OCI-LY7 (cell line): ENCODE data around the gene DOK3. TPM values are rescaled to one million over a fixed set of nuclear protein-coding genes. Genes with fewer than 3 reads are reported as not detected.

ENCODE experiments used
- BruUV-seq: library from RNA; stranded (reverse); fragments of 400-500 nt; replicated peaks from 2 replicates; lab custom pipeline; 2021; lab: Mats Ljungman, UMichigan
- CTCF ChIA-PET: fragments of 300-600 bp; sonication (Branson Sonifier 250); formaldehyde crosslinking; loops from one replicate; lab custom pipeline; 2022; ENCODE audit warnings: antibody characterized with exemption; ENCODE audit not compliant: unreplicated experiment; lab: Charles Lee
- POLR2A ChIA-PET: fragments of 300-600 bp; sonication (Branson Sonifier 250); formaldehyde crosslinking; loops from one replicate; lab custom pipeline; 2022; ENCODE audit warnings: antibody characterized with exemption; lab: Charles Lee
- DNase-seq: peaks from one replicate; pipeline ENCODE4 v3.0.0-alpha.2; 2015; ENCODE audit warnings: low spot score
- H2AFZ ChIP-seq: fragments of 200-600 bp; sonication (generic), shearing (Covaris generic); 2 replicates; pipeline ENCODE4 v1.6.1; 2014; ENCODE audit warnings: mild to moderate bottlenecking, antibody characterized with exemption, low read length, moderate library complexity
- H3K27ac ChIP-seq: fragments of 200-600 bp; sonication (generic); 2 replicates; pipeline ENCODE4 v1.5.1; 2014; ENCODE audit warnings: mixed run types, low read depth, mild to moderate bottlenecking, moderate library complexity, low read length, inconsistent platforms; ENCODE audit not compliant: poor library complexity, severe bottlenecking
- H3K36me3 ChIP-seq: fragments of 200-600 bp; sonication (generic); 2 replicates; pipeline ENCODE4 v1.6.1; 2014; ENCODE audit warnings: mild to moderate bottlenecking, antibody characterized with exemption, low read length, moderate library complexity, mixed read lengths; ENCODE audit not compliant: insufficient read depth
- H3K4me1 ChIP-seq: fragments of 200-600 bp; sonication (generic); 2 replicates; pipeline ENCODE4 v1.5.1; 2014; ENCODE audit warnings: mild to moderate bottlenecking, low read length; ENCODE audit not compliant: insufficient read depth, poor library complexity, severe bottlenecking
- H3K4me2 ChIP-seq: fragments of 200-600 bp; sonication (generic); 2 replicates; pipeline ENCODE4 v1.6.1; 2014; ENCODE audit warnings: mild to moderate bottlenecking, low read length
- H3K4me3 ChIP-seq: fragments of 200-600 bp; sonication (generic); 2 replicates; pipeline ENCODE4 v1.5.1; 2014; ENCODE audit warnings: mild to moderate bottlenecking, low read depth, low read length; ENCODE audit not compliant: poor library complexity, severe bottlenecking
- H3K79me2 ChIP-seq: fragments of 200-600 bp; sonication (generic); 2 replicates; pipeline ENCODE4 v1.6.1; 2016; ENCODE audit warnings: low read depth, mild to moderate bottlenecking, low read length, moderate library complexity, mixed read lengths; ENCODE audit not compliant: insufficient read depth
- H3K9me2 ChIP-seq: fragments of 200-600 bp; sonication (generic); 2 replicates; pipeline ENCODE4 v1.6.1; 2016; ENCODE audit warnings: mild to moderate bottlenecking, low read length, mixed read lengths; ENCODE audit not compliant: insufficient read depth
- H3K9me3 ChIP-seq: fragments of 200-600 bp; sonication (generic); 2 replicates; pipeline ENCODE4 v1.6.1; 2014; ENCODE audit warnings: mild to moderate bottlenecking, mixed run types, low read length, mixed read lengths
- H4K20me1 ChIP-seq: fragments of 200-600 bp; sonication (generic); 2 replicates; pipeline ENCODE4 v1.6.1; 2014; ENCODE audit warnings: mild to moderate bottlenecking, antibody characterized with exemption, low read length, moderate library complexity, mixed read lengths; ENCODE audit not compliant: insufficient read depth
- EZH2phosphoT487 ChIP-seq: fragments of 200-600 bp; sonication (generic); IDR thresholded peaks from 2 replicates; pipeline ENCODE4 v1.6.1; 2018; ENCODE audit warnings: low read depth, borderline replicate concordance, mild to moderate bottlenecking, mixed run types, antibody characterized with exemption, low read length, moderate library complexity, mixed read lengths
- intact Hi-C: fragments of 100-400 bp; cut with micrococcal nuclease; formaldehyde crosslinking; loops from one replicate; pipeline ENCODE4 v1.10.0; 2022; ENCODE audit not compliant: unreplicated experiment
- total RNA-seq, 2 experiments: library from RNA; depleted of rRNA in 1 of 2; stranded (reverse); fragments of >200 nt in 1 of 2; shearing (Covaris generic) in 1 of 2; gene quantifications; 2 replicates each; pipeline ENCODE4 v1.2.3, GENCODE V29; 2014 to 2022
- TF ChIP-seq, protein P1 (sequence below): fragments of 200-600 bp; sonication (generic); conservative IDR thresholded peaks from 2 replicates; pipeline ENCODE4 v1.5.1; 2014; ENCODE audit warnings: mild to moderate bottlenecking, antibody characterized with exemption, low read length, moderate library complexity, mixed read lengths

Gene DOK3
- total RNA-seq, 2 experiments from 2014 or later: 186 to 260 TPM

DNA sequence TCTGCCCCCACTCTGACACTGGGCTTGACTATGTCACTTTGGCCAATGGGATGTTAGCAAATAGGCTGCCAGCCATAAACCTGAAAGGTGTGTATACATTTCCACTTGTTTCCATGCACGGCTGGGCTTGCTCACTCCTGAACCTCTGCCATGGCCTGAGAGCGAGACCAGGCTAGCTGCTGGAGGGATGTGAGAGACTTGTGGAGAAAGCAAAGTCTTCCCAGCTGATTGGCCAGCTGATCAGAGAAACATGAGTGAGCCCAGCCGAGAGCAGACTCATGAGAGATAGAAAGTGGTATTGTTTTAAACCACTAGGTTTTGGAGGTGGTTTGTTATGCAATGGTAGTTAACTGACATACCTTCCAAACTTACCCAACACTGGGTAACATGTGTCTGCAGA is 30.8 kb upstream of the DOK3 start:
- H3K79me2 ChIP-seq: no peaks in the 10 kb centered on the region
- ChIA-PET CTCF (interaction anchor here (0.5 kb wide), 1 partner anchor 610 kb away, joined by 3 read pairs; no protein-coding TSS in a partner anchor), POLR2A (interaction anchor here (0.7 kb wide), 2 partner anchors 24 to 90 kb away, joined by 5 read pairs; no protein-coding TSS in a partner anchor)
- no peak overlapping the region for H3K4me2 ChIP-seq
- no peaks in the 10 kb centered on the region for H3K9me2 ChIP-seq
- TF ChIP-seq EZH2phosphoT487: no peak
- TF ChIP-seq, protein P1, sequence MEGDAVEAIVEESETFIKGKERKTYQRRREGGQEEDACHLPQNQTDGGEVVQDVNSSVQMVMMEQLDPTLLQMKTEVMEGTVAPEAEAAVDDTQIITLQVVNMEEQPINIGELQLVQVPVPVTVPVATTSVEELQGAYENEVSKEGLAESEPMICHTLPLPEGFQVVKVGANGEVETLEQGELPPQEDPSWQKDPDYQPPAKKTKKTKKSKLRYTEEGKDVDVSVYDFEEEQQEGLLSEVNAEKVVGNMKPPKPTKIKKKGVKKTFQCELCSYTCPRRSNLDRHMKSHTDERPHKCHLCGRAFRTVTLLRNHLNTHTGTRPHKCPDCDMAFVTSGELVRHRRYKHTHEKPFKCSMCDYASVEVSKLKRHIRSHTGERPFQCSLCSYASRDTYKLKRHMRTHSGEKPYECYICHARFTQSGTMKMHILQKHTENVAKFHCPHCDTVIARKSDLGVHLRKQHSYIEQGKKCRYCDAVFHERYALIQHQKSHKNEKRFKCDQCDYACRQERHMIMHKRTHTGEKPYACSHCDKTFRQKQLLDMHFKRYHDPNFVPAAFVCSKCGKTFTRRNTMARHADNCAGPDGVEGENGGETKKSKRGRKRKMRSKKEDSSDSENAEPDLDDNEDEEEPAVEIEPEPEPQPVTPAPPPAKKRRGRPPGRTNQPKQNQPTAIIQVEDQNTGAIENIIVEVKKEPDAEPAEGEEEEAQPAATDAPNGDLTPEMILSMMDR: no peak
- no peaks in the 10 kb centered on the region for H3K4me1 ChIP-seq
- H3K9me3 ChIP-seq: no peaks in the 10 kb centered on the region
- H4K20me1 ChIP-seq: no peaks in the 10 kb centered on the region
- H3K36me3 ChIP-seq: peaks cover 57% of the 10 kb centered on the region
- H2AFZ ChIP-seq: no peak overlapping the region
- H3K4me3 ChIP-seq: no peak overlapping the region
- BruUV-seq: no TSS peak
- intact Hi-C loops: no loop called here
- DNase-seq: no peak
- no peak overlapping the region for H3K27ac ChIP-seq

DNA sequence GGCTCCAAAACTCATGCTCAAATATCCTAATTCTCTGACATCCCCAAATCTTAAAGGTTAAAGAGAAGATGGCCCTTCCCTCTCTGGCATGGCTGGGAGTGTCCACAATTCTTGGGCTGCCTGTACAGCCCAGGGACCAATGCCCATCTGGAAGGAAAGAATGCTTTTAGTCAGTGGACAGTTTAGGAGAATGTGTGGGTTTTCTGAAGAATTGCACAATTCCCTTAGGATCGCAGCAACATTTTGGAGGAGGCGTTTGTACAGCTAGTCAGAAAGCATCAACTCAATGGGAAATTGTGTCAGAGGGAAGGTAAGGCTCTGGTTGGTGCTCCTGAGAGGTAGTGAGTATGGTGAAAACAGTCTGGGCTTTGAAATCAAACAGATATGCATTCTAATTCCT is 29.8 kb upstream of the DOK3 start:
- POLR2A ChIA-PET: interaction anchor here (0.7 kb wide), 1 partner anchor 868 kb away, joined by 7 read pairs; no protein-coding TSS in a partner anchor
- H3K9me3 ChIP-seq: no peaks in the 10 kb centered on the region
- H3K4me2 ChIP-seq: no peak overlapping the region
- H3K79me2 ChIP-seq: no peaks in the 10 kb centered on the region
- no peaks in the 10 kb centered on the region for H3K9me2 ChIP-seq
- H3K4me3 ChIP-seq: no peak overlapping the region
- intact Hi-C loops: no loop called here
- no peak overlapping the region for H2AFZ ChIP-seq
- H4K20me1 ChIP-seq: no peaks in the 10 kb centered on the region
- no peaks in the 10 kb centered on the region for H3K4me1 ChIP-seq
- TF ChIP-seq, protein P1: no peak
- no peak for TF ChIP-seq EZH2phosphoT487
- DNase-seq: no peak
- peaks cover 63% of the 10 kb centered on the region for H3K36me3 ChIP-seq
- no peak overlapping the region for H3K27ac ChIP-seq
- no TSS peak for BruUV-seq
- CTCF ChIA-PET: no interaction called here

DNA sequence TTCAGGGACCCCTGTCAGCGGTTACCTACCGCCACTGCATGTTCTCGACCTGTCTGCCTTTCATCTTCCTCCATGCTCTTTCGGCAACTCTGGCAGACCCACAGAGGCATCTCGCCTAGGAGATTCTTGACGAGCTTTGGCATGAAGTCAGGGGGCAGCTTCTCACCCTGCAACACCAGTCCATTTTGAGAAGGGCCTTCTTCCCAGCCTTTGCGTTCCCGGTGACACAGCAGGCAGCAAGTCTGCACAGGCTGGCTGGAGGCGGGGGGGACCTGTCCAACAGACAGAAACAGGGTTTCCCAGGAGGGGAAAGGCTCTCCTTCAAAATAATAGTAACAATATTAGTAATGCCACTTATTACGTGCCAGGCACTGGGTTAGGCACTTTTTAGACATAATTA is 29.2 kb upstream of the DOK3 start:
- Histone ChIP-seq H3K9me3 (no peaks in the 10 kb centered on the region), H3K4me3 (no peak overlapping the region), H3K4me1 (no peaks in the 10 kb centered on the region), H3K9me2 (no peaks in the 10 kb centered on the region), H3K27ac (no peak overlapping the region), H3K4me2 (no peak overlapping the region), H4K20me1 (no peaks in the 10 kb centered on the region), H2AFZ (no peak overlapping the region), H3K36me3 (peaks cover 64% of the 10 kb centered on the region), H3K79me2 (no peaks in the 10 kb centered on the region)
- POLR2A ChIA-PET: interaction anchor here (1.0 kb wide), 1 partner anchor 22 kb away, joined by 3 read pairs; the partner anchor contains the start of gene DDX41
- BruUV-seq: no TSS peak
- CTCF ChIA-PET: no interaction called here
- TF ChIP-seq, protein P1: no peak
- no peak for TF ChIP-seq EZH2phosphoT487
- intact Hi-C loops: no loop called here
- no peak for DNase-seq
